Adipocyte (in vitro differentiated cells): ENCODE data around the gene RAPGEF3.

Source experiments
- DNase-seq: peaks from one replicate; pipeline ENCODE4 v3.0.0-alpha.2; 2015; ENCODE audit warnings: low read depth
- H3K27me3 ChIP-seq: replicated peaks from 2 replicates; pipeline ENCODE4 v1.7.0; 2013; ENCODE audit warnings: mild to moderate bottlenecking, low read length, moderate library complexity; ENCODE audit not compliant: control insufficient read depth, insufficient read depth
- H3K36me3 ChIP-seq: 2 replicates; pipeline ENCODE4 v1.7.0; 2013; ENCODE audit warnings: low read length, mild to moderate bottlenecking, moderate library complexity; ENCODE audit not compliant: control insufficient read depth, insufficient read depth, severe bottlenecking
- H3K4me1 ChIP-seq: 2 replicates; pipeline ENCODE4 v1.7.0; 2013; ENCODE audit warnings: mild to moderate bottlenecking, low read length, moderate library complexity; ENCODE audit not compliant: control insufficient read depth, insufficient read depth
- H3K4me3 ChIP-seq: 2 replicates; pipeline ENCODE4 v1.7.0; 2013; ENCODE audit warnings: mild to moderate bottlenecking, low read length, moderate library complexity
- H3K9ac ChIP-seq: 2 replicates; pipeline ENCODE4 v1.7.0; 2013; ENCODE audit warnings: mild to moderate bottlenecking, low read length, moderate library complexity
- H3K9me3 ChIP-seq: 2 replicates; pipeline ENCODE4 v1.7.0; 2013; ENCODE audit warnings: mild to moderate bottlenecking, low read length, moderate library complexity; ENCODE audit not compliant: control insufficient read depth

Gene RAPGEF3

GRCh38 chr12:47798382-47798948 is 39.8 kb upstream of the RAPGEF3 start:
- Histone ChIP-seq H3K9ac (no peak overlapping the region), H3K9me3 (no peaks in the 10 kb centered on the region), H3K36me3 (peaks cover 61% of the 10 kb centered on the region), H3K27me3 (no peaks in the 10 kb centered on the region), H3K4me3 (no peak overlapping the region), H3K4me1 (peaks cover 39% of the 10 kb centered on the region)
- no peak for DNase-seq

GRCh38 chr12:47797441-47797840 is 38.8 kb upstream of the RAPGEF3 start:
- Histone ChIP-seq H3K9me3 (no peaks in the 10 kb centered on the region), H3K27me3 (no peaks in the 10 kb centered on the region), H3K36me3 (peaks cover 68% of the 10 kb centered on the region), H3K4me1 (peaks cover 28% of the 10 kb centered on the region), H3K4me3 (no peak overlapping the region), H3K9ac (no peak overlapping the region)
- DNase-seq = no peak

- Histone ChIP-seq H3K4me3 (no peak overlapping the region), H3K9ac (no peak overlapping the region), H3K27me3 (no peaks in the 10 kb centered on the region), H3K9me3 (no peaks in the 10 kb centered on the region), H3K36me3 (peaks cover 75% of the 10 kb centered on the region), H3K4me1 (peaks cover 13% of the 10 kb centered on the region)
- no peak for DNase-seq
Measured at GRCh38 chr12:47795814-47796411, 37.2 kb upstream of the RAPGEF3 start.

GRCh38 chr12:47795121-47795813 is 36.6 kb upstream of the RAPGEF3 start:
- Histone ChIP-seq H3K36me3 (peaks cover 76% of the 10 kb centered on the region), H3K9ac (no peak overlapping the region), H3K4me1 (peaks cover 11% of the 10 kb centered on the region), H3K4me3 (no peak overlapping the region), H3K9me3 (no peaks in the 10 kb centered on the region), H3K27me3 (no peaks in the 10 kb centered on the region)
- DNase-seq = no peak

- peaks cover 81% of the 10 kb centered on the region for H3K36me3 ChIP-seq
Measured at GRCh38 chr12:47794679-47795078, 36.0 kb upstream of the RAPGEF3 start.

GRCh38 chr12:47793015-47793681 is 34.5 kb upstream of the RAPGEF3 start:
- DNase-seq = no peak
- H3K9me3 ChIP-seq = no peaks in the 10 kb centered on the region
- H3K36me3 ChIP-seq = peaks cover 92% of the 10 kb centered on the region
- H3K9ac ChIP-seq = peak overlapping the region; percentile 4
- no peak overlapping the region for H3K4me3 ChIP-seq
- H3K4me1 ChIP-seq = no peaks in the 10 kb centered on the region
- H3K27me3 ChIP-seq = no peaks in the 10 kb centered on the region

More at GRCh38 chr12:47794679-47795078, 36.0 kb upstream of the RAPGEF3 start:
- Histone ChIP-seq H3K4me3 (no peak overlapping the region), H3K9me3 (no peaks in the 10 kb centered on the region), H3K9ac (no peak overlapping the region), H3K27me3 (no peaks in the 10 kb centered on the region), H3K4me1 (peaks cover 5% of the 10 kb centered on the region)
- DNase-seq = no peak

GRCh38 chr12:47791874-47792273 is 33.2 kb upstream of the RAPGEF3 start:
- DNase-seq = no peak
- Histone ChIP-seq H3K4me1 (no peaks in the 10 kb centered on the region), H3K27me3 (no peaks in the 10 kb centered on the region), H3K36me3 (peaks cover 94% of the 10 kb centered on the region), H3K4me3 (no peak overlapping the region), H3K9ac (no peak overlapping the region), H3K9me3 (no peaks in the 10 kb centered on the region)

GRCh38 chr12:47791351-47791746 is 32.7 kb upstream of the RAPGEF3 start:
- no peak for DNase-seq
- H3K36me3 ChIP-seq = peaks cover 94% of the 10 kb centered on the region
- no peak overlapping the region for H3K9ac ChIP-seq
- H3K27me3 ChIP-seq = no peaks in the 10 kb centered on the region
- peaks cover 5% of the 10 kb centered on the region for H3K4me1 ChIP-seq
- H3K4me3 ChIP-seq = no peak overlapping the region
- H3K9me3 ChIP-seq = no peaks in the 10 kb centered on the region

GRCh38 chr12:47790676-47791350 is 32.1 kb upstream of the RAPGEF3 start:
- DNase-seq = no peak
- Histone ChIP-seq H3K4me3 (no peak overlapping the region), H3K4me1 (peaks cover 10% of the 10 kb centered on the region), H3K27me3 (no peaks in the 10 kb centered on the region), H3K36me3 (peaks cover 94% of the 10 kb centered on the region), H3K9me3 (no peaks in the 10 kb centered on the region), H3K9ac (no peak overlapping the region)

- Histone ChIP-seq H3K27me3 (no peaks in the 10 kb centered on the region), H3K36me3 (peaks cover 94% of the 10 kb centered on the region), H3K9me3 (no peaks in the 10 kb centered on the region), H3K4me3 (no peak overlapping the region), H3K4me1 (peaks cover 10% of the 10 kb centered on the region), H3K9ac (no peak overlapping the region)
- no peak for DNase-seq
Measured at GRCh38 chr12:47789712-47790489, 31.2 kb upstream of the RAPGEF3 start.
